Measurements from ENCODE around the gene EML1.
"Not testable (repeated sequence)": the region's sequence is repeated elsewhere in the genome, so short reads cannot be mapped to it uniquely, and the experiment has no call there.

The EML1 gene

DNA sequence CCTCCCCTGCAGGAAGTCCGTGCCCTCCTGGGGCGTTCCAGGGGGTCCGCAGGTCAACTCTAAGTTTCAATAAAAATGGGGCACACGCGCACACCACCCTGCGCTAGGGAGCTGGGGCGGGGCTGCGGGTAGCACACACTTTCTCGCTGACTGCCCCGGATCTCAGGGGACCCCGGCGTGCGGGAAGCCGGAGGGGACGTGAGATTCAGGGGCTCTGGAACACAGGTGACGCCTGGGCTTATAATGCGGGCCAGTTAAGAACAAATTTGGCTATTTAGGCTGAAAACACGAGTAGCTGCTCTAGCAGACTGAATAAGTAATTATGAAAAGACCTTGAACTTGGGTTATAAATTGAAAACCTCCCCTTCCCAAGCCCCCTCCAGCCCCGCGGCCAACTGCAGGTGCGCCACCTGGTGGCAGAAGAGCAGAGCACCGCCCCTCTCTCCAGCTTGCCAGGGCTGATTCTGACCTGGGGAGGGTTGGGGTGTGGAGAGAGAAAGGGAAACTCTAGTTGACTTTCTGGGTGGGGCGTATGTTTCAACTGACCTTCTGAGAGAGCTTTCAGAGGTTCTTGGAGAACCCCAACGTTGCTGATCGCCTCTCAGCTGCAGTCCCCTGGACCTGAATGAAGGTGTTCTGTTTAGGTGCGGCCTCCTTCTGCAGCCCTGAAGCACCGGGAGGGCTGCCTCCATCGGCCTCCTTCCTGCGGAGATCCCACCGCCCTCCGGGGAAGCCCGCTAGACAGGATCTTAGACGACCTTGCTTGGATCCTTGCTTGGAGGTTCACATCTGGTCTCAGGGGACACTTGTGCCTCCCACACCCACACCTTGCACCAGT lies 153.7 kb downstream of the EML1 start:
- H3K4me1 ChIP-seq (ENCODE audit: control insufficient read depth in 1 of 2, insufficient read depth in 2 of 2, low read length in 2 of 2), result peaks cover 3 to 10% of the 10 kb centered on the region in 2 donors
- H3K4me3 ChIP-seq (ENCODE audit: low read depth in 1 of 2, low read length in 2 of 2), result no peak overlapping the region
- no peak overlapping the region for H3K27ac ChIP-seq (ENCODE audit: low read length)
- no peaks in the 10 kb centered on the region for H3K9me3 ChIP-seq (ENCODE audit: control insufficient read depth in 1 of 2, low read length in 2 of 2)
- H3K27me3 ChIP-seq (ENCODE audit: low read depth, low read length), result no peaks in the 10 kb centered on the region
- H3K36me3 ChIP-seq (ENCODE audit: control insufficient read depth in 1 of 2, insufficient read depth in 2 of 2, low read length in 2 of 2), result peaks cover 0 to 13% of the 10 kb centered on the region in 2 donors

DNA sequence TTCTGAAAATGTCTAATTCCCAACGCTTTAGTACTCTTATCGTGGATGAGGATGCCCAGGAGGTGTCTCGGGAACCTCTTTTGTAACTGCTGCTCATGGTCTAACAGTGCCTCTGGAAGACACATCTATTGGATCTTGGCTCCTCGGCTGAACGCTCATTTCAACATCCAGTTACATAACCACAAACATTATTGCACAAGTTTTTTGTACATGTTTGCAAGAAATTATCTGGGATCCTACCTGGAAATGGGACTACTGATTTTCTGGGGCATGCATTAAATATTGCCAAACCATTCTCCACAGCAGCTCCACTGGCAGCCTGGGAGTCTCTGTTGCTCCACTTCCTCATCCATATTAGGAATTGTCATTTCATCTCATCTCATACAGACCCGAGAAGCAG lies 154.5 kb downstream of the EML1 start:
- Histone ChIP-seq H3K4me3 (ENCODE audit: low read depth in 1 of 2, low read length in 2 of 2) (no peak overlapping the region), H3K27me3 (ENCODE audit: low read depth, low read length) (no peaks in the 10 kb centered on the region), H3K27ac (ENCODE audit: low read length) (no peak overlapping the region), H3K9me3 (ENCODE audit: control insufficient read depth in 1 of 2, low read length in 2 of 2) (no peaks in the 10 kb centered on the region), H3K36me3 (ENCODE audit: control insufficient read depth in 1 of 2, insufficient read depth in 2 of 2, low read length in 2 of 2) (peaks cover 0 to 7% of the 10 kb centered on the region in 2 donors), H3K4me1 (ENCODE audit: control insufficient read depth in 1 of 2, insufficient read depth in 2 of 2, low read length in 2 of 2) (peaks cover 3 to 10% of the 10 kb centered on the region in 2 donors)

GRCh38 chr14:99949011-99949732 lies 156.0 kb downstream of the EML1 start:
- not testable (repeated sequence) for H3K4me1 ChIP-seq (ENCODE audit: control insufficient read depth in 1 of 2, insufficient read depth in 2 of 2, low read length in 2 of 2); H3K27me3 ChIP-seq (ENCODE audit: low read depth, low read length); H3K36me3 ChIP-seq (ENCODE audit: control insufficient read depth in 1 of 2, insufficient read depth in 2 of 2, low read length in 2 of 2); H3K4me3 ChIP-seq (ENCODE audit: low read depth in 1 of 2, low read length in 2 of 2); H3K9me3 ChIP-seq (ENCODE audit: control insufficient read depth in 1 of 2, low read length in 2 of 2)
- H3K27ac ChIP-seq (ENCODE audit: low read length), result peak overlapping the region; percentile 33

DNA sequence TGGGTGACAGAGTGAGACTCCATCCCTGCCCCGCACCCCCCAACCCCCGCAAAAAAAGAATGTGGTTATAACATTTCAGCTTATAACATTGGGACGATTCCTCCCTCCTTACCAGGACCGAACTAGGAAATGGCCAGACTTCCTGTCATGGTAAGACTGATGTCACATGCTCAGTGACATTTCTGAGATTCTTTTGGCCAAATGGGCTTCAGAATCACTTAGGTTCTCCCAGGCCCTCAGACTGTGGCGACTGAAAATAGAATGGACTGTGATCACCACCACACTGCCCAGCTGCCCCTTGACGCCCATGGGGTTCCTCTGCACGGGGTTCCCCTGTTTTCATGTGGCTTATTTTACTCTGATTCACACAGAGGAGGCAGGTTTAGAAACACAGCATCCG lies 157.0 kb downstream of the EML1 start:
- Histone ChIP-seq H3K4me1 (ENCODE audit: control insufficient read depth in 1 of 2, insufficient read depth in 2 of 2, low read length in 2 of 2) (peaks cover 3 to 10% of the 10 kb centered on the region in 2 donors), H3K27ac (ENCODE audit: low read length) (no peak overlapping the region), H3K27me3 (ENCODE audit: low read depth, low read length) (no peaks in the 10 kb centered on the region), H3K9me3 (ENCODE audit: control insufficient read depth in 1 of 2, low read length in 2 of 2) (no peaks in the 10 kb centered on the region), H3K36me3 (ENCODE audit: control insufficient read depth in 1 of 2, insufficient read depth in 2 of 2, low read length in 2 of 2) (no peaks in the 10 kb centered on the region), H3K4me3 (ENCODE audit: low read depth in 1 of 2, low read length in 2 of 2) (no peak overlapping the region)

DNA sequence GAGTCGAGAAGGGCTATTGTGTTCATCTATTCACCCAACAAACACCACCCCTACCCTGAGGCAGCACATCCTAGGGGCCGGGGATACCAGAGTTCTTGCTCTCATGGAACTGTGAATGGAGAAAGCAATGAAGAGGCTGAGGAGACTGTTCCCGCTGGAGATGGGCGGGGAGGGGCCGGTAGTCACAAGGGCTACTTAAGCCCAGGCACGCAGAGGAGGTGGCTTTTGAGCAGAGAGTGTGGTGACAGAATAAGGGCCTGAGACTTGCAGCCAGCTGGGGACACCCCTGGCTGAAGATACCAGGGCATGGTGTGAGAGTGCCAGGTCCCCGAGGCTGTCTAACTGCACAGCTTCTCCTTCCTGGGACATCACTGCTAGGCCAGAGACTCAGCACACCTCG lies 157.9 kb downstream of the EML1 start:
- H3K9me3 ChIP-seq (ENCODE audit: control insufficient read depth in 1 of 2, low read length in 2 of 2), result no peaks in the 10 kb centered on the region
- H3K36me3 ChIP-seq (ENCODE audit: control insufficient read depth in 1 of 2, insufficient read depth in 2 of 2, low read length in 2 of 2), result no peaks in the 10 kb centered on the region
- H3K4me3 ChIP-seq (ENCODE audit: low read depth in 1 of 2, low read length in 2 of 2), result no peak overlapping the region
- H3K27me3 ChIP-seq (ENCODE audit: low read depth, low read length), result no peaks in the 10 kb centered on the region
- no peak overlapping the region for H3K27ac ChIP-seq (ENCODE audit: low read length)
- peaks cover 3 to 10% of the 10 kb centered on the region in 2 donors for H3K4me1 ChIP-seq (ENCODE audit: control insufficient read depth in 1 of 2, insufficient read depth in 2 of 2, low read length in 2 of 2)

GRCh38 chr14:99952039-99952438 lies 158.8 kb downstream of the EML1 start:
- no peaks in the 10 kb centered on the region for H3K27me3 ChIP-seq (ENCODE audit: low read depth, low read length)
- no peak overlapping the region for H3K4me3 ChIP-seq (ENCODE audit: low read depth in 1 of 2, low read length in 2 of 2)
- peaks cover 3 to 6% of the 10 kb centered on the region in 2 donors for H3K4me1 ChIP-seq (ENCODE audit: control insufficient read depth in 1 of 2, insufficient read depth in 2 of 2, low read length in 2 of 2)
- H3K27ac ChIP-seq (ENCODE audit: low read length), result no peak overlapping the region
- H3K36me3 ChIP-seq (ENCODE audit: control insufficient read depth in 1 of 2, insufficient read depth in 2 of 2, low read length in 2 of 2), result no peaks in the 10 kb centered on the region
- no peaks in the 10 kb centered on the region for H3K9me3 ChIP-seq (ENCODE audit: control insufficient read depth in 1 of 2, low read length in 2 of 2)

- Histone ChIP-seq H3K27me3 (ENCODE audit: low read depth, low read length) (no peaks in the 10 kb centered on the region), H3K4me3 (ENCODE audit: low read depth in 1 of 2, low read length in 2 of 2) (no peak overlapping the region), H3K4me1 (ENCODE audit: control insufficient read depth in 1 of 2, insufficient read depth in 2 of 2, low read length in 2 of 2) (peaks cover 2 to 3% of the 10 kb centered on the region in 2 donors), H3K27ac (ENCODE audit: low read length) (no peak overlapping the region), H3K36me3 (ENCODE audit: control insufficient read depth in 1 of 2, insufficient read depth in 2 of 2, low read length in 2 of 2) (no peaks in the 10 kb centered on the region), H3K9me3 (ENCODE audit: control insufficient read depth in 1 of 2, low read length in 2 of 2) (no peaks in the 10 kb centered on the region)
Measured at GRCh38 chr14:99952453-99952852, 159.2 kb downstream of the EML1 start.

GRCh38 chr14:99955826-99956455 lies 162.7 kb downstream of the EML1 start:
- Histone ChIP-seq H3K27me3 (ENCODE audit: low read depth, low read length) (peaks cover 4% of the 10 kb centered on the region), H3K4me3 (ENCODE audit: low read depth in 1 of 2, low read length in 2 of 2) (no peak overlapping the region), H3K36me3 (ENCODE audit: control insufficient read depth in 1 of 2, insufficient read depth in 2 of 2, low read length in 2 of 2) (no peaks in the 10 kb centered on the region), H3K4me1 (ENCODE audit: control insufficient read depth in 1 of 2, insufficient read depth in 2 of 2, low read length in 2 of 2) (no peaks in the 10 kb centered on the region), H3K9me3 (ENCODE audit: control insufficient read depth in 1 of 2, low read length in 2 of 2) (no peaks in the 10 kb centered on the region), H3K27ac (ENCODE audit: low read length) (no peak overlapping the region)

GRCh38 chr14:99958380-99958779 lies 165.2 kb downstream of the EML1 start:
- Histone ChIP-seq H3K36me3 (ENCODE audit: control insufficient read depth in 1 of 2, insufficient read depth in 2 of 2, low read length in 2 of 2) (no peaks in the 10 kb centered on the region), H3K4me3 (ENCODE audit: low read depth in 1 of 2, low read length in 2 of 2) (no peak overlapping the region), H3K9me3 (ENCODE audit: control insufficient read depth in 1 of 2, low read length in 2 of 2) (no peaks in the 10 kb centered on the region), H3K27me3 (ENCODE audit: low read depth, low read length) (peaks cover 4% of the 10 kb centered on the region), H3K4me1 (ENCODE audit: control insufficient read depth in 1 of 2, insufficient read depth in 2 of 2, low read length in 2 of 2) (no peaks in the 10 kb centered on the region), H3K27ac (ENCODE audit: low read length) (no peak overlapping the region)

GRCh38 chr14:99961826-99962518 lies 168.8 kb downstream of the EML1 start:
- Histone ChIP-seq H3K27ac (ENCODE audit: low read length) (no peak overlapping the region), H3K36me3 (ENCODE audit: control insufficient read depth in 1 of 2, insufficient read depth in 2 of 2, low read length in 2 of 2) (no peaks in the 10 kb centered on the region), H3K9me3 (ENCODE audit: control insufficient read depth in 1 of 2, low read length in 2 of 2) (no peaks in the 10 kb centered on the region), H3K27me3 (ENCODE audit: low read depth, low read length) (peaks cover 4% of the 10 kb centered on the region), H3K4me1 (ENCODE audit: control insufficient read depth in 1 of 2, insufficient read depth in 2 of 2, low read length in 2 of 2) (no peaks in the 10 kb centered on the region), H3K4me3 (ENCODE audit: low read depth in 1 of 2, low read length in 2 of 2) (no peak overlapping the region)

DNA sequence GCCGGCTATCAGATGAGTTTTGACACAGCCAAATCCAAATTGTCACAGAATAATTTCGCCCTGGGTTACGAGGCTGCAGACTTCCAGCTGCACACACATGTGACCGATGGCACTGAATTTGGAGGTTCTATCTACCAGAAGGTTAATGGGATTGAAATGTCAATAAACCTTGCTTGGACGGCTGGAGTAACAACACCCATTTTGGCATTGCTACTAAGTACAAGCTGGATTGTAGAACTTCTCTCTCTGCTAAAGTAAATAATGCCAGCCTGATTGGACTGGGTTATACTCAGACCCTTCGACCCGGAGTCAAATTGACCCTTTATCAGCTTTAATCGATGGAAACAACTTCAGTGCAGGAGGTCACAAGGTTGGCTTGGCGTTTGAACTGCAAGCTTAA lies 171.8 kb downstream of the EML1 start:
- Histone ChIP-seq H3K27ac (ENCODE audit: low read length) (no peak overlapping the region), H3K36me3 (ENCODE audit: control insufficient read depth in 1 of 2, insufficient read depth in 2 of 2, low read length in 2 of 2) (no peaks in the 10 kb centered on the region)

More for the DNA sequence above, 171.8 kb downstream of the EML1 start:
- H3K4me1 ChIP-seq (ENCODE audit: control insufficient read depth in 1 of 2, insufficient read depth in 2 of 2, low read length in 2 of 2), result no peaks in the 10 kb centered on the region
- peaks cover 2% of the 10 kb centered on the region for H3K27me3 ChIP-seq (ENCODE audit: low read depth, low read length)
- H3K9me3 ChIP-seq (ENCODE audit: control insufficient read depth in 1 of 2, low read length in 2 of 2), result no peaks in the 10 kb centered on the region
- no peak overlapping the region for H3K4me3 ChIP-seq (ENCODE audit: low read depth in 1 of 2, low read length in 2 of 2)
